HG03520 (cell line): ENCODE measurements around the gene HEATR3.
A peak's percentile ranks its signal among the peaks of the same experiment; 100 is the strongest.

Experiments
- ATAC-seq: cut with Tn5 transposase; IDR thresholded peaks from one replicate; pipeline ENCODE4 v1.9.1; 2021; ENCODE audit warnings: mild to moderate bottlenecking, moderate library complexity; ENCODE audit not compliant: unreplicated experiment

Gene HEATR3, protein sequence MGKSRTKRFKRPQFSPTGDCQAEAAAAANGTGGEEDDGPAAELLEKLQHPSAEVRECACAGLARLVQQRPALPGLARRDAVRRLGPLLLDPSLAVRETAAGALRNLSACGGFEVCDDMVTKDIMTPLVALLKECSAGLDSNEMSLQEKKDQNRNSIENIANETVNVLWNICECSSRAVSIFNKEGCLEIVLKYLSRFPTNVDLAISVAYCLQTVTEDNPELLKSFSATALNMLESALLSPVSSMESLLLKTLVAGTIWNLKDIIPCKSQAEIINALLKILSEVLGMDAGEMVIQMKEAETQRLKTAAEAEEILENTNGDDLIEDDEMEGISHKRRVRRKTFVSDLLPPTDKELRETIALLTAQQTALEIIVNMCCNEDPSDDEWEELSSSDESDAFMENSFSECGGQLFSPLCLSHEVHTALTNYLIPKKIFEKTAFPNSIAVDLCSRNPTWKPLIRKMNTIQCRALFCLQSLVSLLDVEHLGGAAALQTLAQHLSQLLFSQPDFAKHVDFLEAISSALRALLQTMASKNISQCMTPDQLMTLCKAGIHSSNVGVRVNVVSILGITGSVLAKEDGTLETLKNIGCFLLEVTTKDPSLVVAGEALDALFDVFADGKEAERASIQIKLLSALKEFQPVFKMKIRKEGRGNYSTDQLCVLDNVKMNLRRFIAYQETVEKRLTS

DNA sequence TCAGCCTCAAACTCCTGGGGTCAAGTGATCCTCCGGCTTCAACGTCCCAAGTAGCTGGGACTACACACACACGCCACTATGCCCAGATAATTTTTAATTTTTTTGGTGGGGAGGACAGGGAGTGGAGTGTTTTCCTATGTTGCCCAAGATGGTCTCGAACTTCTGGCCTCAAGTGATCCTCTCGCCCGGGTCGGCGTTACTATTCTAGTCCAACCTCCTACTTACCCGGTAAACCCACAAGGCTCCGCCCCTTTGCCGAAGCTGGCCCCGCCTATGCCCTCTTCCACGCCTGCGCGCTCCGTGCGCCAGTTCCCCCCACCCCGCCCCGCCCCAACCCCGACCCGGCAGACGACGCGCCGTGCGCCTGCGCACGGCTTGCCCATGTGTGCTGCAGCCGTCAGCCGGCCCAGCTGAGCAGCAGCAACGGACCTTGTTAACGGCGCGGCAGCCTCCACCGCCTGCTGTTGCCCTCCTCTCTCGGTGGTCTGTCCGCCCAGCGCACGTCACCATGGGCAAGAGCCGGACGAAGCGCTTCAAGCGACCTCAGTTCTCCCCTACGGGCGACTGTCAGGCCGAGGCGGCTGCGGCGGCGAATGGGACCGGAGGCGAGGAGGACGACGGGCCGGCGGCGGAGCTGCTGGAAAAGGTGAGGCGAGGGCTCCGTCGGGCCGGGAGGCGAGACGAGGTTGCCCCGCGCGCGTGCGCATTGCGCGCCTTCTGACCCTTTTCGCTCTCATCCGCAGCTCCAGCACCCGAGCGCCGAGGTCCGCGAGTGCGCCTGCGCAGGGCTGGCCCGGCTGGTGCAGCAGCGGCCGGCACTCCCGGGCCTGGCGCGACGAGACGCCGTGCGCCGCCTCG is at the start of gene HEATR3:
TSS of gene HEATR3 (plus strand) at position 347 of the 858 bp plus-strand sequence. CDS start at position 509, 162 bp downstream.
- peak; percentile 74 for ATAC-seq

DNA sequence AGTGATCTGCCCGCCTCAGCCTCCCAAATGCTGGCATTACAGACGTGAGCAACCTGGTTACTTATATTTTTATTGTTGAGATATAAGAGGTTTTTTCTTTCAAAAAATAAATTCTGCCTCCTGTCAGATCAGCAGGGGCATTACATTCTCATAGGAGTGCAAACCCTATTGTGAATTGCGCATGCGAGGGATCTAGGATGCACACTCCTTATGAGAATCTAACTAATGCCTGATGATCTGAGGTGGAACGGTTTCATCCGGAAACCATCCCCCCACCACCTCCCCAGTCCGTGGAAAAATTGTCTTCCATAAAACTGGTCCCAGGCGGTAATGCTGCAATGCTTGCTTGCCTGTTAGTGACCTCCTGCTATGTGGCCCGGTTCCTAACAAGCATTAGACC is 48.2 kb upstream of the HEATR3 start:
- no peak for ATAC-seq

DNA sequence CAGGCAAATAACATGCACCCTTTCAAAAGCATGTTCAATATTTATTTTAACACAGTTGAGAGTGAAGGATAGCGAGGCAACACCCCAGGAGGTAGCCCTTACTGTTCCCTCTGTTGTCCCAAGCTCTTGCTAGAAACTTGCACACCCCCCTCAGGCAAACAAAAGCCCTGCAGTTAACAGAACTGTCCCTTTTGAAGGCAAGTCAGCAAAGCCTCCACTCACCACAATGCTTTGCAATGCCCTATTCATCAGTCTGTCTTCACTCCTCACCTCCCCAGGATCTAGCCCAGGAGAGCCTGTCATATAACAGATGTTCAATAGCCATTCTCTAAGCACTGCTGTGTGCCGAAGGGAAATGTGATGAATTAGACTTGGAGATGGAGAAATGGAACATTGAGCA is 44.2 kb upstream of the HEATR3 start:
- no peak for ATAC-seq

DNA sequence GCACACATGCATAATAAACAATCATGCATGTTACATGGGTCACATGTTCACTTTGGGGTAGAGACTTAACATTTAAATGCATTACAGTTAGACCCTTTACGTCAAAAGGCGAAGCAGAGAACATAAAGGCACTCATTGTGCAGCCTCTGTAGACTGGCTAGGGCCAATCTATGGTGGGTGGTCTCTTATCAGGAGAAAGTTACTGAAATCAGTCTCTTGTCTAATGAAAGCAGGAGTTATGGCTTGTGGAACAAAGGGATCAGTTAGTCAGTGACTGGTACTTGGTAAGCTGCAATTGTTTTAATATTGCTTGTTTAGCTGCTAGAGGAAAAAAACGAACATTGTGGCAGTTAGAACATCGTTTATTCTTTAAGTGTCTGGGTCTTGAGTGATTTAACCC is 42.1 kb upstream of the HEATR3 start:
- ATAC-seq = no peak

DNA sequence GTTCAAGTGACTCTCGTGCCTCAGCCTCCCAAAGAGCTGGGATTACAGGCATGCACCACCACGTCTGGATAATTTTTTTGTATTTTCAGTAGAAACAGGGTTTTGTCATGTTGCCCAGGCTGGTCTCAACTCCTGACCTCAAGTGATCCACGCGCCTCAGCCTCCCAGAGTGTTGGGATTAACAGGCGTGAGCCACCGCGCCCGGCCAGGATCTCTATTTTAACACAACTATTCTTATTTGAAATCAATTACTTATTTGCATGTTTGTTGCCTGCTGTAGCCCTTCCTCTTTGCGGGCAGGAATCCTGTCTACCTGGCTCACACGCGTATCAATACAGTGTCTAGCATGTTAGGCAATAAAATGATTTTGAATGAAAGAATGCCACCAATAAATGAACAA is 41.6 kb upstream of the HEATR3 start:
- ATAC-seq = no peak

DNA sequence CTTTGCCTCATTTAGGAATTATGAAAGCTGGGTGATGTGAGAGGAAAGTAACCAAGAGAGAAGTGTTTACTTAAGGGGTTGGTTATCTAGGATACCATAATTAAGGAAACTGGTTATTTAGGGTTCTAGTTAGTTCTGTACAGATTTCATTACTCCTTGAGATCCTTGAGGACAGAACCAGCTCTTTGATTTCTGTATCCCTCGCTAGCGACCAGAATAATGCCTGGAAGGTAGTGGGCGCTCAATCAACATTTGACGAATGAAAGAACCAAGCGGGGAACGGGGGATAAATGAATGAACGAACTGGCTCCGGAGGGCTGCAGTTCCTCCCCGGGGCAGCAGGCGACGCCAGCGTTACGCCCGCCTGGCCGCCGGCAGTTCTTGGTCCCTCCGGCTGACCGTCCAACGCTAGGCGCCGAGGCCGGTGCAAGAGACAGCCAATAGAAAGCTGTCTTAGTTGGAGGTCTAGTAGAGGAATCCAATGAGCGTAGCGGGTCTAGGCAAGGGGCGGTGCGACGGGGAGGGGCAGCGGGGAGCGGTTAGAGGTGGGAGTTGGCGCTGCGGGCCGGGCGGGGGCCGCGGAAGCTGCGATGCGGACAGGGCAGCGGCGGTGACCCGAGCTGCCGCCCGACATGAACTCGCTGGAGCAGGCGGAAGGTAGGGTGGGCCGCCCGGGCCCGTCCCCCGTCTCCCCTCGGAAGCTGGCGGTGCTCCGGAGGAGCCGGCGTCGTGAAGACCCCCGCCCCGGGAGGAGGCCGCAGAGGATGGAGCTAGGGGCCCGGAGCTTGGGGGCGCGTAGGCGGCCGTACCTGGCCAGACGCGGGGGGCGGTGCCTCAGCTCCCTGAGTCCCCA is 40.9 kb upstream of the HEATR3 start, which contains the start of gene CNEP1R1:
TSS of gene CNEP1R1 (plus strand) at position 542 of the 853 bp plus-strand sequence. CDS start at position 633, 91 bp downstream.
- ATAC-seq = peak; percentile 98

DNA sequence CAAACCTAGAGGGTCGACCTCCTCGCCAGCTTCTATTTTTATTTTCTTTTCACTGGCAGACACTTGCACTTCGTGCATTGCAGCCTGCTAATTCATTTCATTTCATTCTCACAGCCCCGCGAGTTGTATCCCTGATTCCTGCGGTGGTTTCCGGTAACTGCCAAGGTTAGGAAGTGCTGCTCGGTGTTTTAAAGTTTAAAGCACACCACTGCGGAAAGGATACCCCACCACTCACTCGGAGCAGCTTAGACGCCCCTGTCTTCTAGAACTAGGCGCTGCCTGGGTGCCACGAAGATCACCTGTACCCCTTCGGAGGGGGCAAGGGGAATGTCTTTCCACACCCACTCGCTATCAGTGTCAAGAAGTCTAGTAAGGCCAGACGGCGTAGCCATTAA is 40.2 kb upstream of the HEATR3 start:
- no peak for ATAC-seq

DNA sequence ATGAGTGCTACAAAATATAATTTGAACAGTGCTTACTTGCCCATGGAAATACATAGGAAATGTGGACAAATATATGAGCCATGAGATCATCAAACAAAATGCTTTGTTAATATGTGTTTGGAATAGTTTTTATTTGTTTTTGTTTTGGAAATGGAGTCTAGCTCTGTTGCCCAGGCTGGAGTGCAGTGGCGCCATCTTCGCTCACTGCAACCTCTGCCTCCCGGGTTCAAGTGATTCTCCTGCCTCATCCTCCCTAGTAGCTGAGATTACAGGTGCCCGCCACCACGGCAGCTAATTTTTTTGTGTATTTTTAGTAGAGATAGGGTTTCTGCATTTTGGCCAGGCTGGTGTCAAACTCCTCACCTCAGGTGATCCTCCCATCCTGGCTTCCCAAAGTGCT is 37.9 kb upstream of the HEATR3 start:
- ATAC-seq = no peak

DNA sequence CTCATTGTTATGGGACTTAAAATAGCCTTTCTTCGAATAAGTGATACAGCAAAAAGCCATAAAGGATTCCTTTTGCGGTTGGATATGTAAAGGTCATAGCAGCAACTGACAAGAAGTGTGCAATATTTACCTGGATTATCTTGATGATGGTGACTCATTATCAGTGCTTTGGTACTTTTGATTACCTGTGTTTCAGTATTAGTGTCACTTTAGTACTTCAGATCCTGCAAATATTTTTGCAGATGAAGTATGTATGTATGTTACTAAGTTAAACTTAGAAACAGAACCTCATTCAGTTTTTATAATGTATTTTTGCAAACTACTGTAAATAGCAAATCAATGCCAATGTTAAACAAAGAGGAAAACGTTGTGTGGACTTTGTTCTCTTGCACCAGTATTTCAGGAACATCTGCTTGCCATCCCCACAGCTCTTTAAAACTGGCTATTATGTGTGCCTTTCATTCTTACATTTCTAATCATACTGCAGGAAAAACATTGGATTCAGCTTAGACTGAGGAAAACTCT is 30.2 kb upstream of the HEATR3 start:
- no peak for ATAC-seq

DNA sequence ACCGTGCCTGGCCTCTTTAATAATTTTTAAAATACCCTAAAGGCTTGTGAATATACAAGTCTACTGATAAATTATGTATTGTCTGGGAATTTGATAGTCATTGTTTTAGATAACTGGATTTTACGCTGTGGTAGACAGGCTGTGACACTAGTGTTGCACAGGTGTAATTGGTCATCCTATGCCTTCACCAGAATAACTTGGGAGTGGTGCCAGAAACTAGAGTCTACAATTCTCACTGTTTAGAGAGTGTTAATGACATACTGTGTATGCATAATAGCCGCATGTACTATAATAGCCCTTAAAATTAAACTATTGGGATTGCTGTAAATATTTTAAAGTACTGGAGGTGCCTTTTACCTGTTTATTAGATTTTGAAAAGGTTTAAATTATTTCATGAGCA is 29.3 kb upstream of the HEATR3 start:
- no peak for ATAC-seq

DNA sequence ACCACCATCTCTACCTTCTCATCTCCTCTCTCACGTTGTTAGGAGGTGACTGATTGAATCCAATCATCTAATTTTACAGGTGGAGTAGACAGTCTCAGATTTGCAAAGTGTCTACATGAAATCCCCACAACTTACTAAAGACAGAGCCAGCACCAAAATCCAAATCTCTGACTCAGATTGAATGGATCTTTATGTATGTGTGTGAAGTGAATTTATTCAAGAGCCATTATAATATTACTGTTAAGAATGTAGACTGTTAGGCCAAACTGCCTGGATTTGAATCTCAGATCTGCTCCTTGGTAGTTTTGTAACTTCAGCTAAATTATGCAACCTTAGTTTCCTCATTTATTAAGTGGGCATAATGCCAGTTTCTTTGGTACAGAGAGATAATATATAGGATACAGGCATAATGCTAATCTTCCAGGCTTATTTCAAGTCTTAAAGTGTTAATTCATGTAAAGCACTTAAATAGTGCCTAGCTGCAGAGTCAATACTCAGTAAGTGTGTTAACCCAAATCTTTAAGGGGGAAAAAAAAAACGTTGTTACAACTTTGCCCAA is 28.0 kb upstream of the HEATR3 start:
- no peak for ATAC-seq

DNA sequence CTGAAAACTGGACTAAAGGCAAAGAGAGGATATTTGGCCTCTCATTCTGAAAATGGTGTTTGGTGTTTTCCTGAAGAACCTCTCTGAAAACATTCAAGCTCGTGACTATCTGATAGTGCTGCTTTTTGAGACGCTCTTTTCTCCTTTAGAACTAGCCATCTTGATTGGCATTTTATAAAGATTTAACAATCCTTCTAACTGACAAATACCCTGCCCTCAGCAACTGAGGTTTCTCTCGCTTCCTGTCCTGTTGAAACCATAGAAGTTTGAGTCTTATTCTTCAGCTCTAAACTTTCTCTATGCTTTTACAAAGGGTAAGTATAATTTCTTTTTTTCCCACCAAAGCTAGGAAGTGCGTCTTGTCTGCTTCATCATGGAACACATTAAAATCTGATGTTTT is 27.5 kb upstream of the HEATR3 start:
- no peak for ATAC-seq

DNA sequence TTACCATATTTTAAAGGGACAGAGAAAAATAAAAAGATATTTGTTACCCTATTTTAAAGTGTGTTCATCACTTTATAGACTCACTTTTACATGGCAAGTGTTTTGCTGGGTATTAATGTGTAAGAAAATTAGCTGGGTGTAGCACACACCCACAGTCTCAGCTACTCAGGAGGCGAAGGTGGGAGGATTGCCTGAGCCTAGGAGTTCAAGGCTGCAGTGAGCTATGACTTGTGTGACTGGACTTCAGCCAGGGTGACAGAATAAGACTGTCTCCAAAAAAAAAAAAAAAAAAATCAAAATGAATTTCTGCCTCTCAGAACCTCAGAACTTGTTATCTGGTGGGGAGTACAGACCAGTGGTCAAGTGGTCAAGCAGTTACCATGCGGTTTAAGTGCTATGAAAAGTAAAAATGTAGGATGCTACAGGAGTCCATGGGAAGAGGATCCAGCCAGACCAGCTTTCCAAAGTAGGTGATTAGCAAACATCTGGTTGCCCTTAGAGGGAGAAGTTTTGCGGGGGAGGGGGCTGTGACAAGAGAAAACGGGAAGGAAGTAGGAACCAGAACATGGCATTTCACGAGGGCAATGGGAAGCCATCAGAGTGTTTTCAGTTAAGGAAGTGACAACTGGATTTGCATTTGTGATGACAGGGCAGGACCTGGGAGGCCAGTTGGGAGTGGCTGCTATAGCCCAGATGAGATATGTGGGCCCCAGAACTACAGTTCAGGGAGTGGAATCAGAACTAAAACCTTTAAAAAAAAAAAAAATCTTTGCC is 26.8 kb upstream of the HEATR3 start:
- no peak for ATAC-seq

DNA sequence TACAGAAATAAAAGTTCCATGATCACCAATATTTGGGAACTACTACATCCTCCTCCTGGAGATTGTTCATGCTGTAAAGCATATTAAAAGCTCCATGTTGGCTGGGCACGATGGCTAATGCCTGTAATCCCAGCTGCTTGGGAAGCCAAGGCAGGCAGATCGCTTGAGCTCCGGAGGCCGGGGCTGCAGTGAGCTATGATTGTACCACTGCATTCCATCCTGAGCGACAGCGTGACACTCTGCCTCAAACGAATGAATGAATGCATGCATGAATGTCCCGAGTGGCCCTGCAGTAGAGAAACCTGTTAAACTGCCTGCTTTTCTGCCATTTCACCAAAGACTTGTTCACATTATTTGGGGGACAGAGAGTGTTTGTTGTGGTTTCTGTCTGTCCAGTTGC is 25.8 kb upstream of the HEATR3 start:
- ATAC-seq = no peak

DNA sequence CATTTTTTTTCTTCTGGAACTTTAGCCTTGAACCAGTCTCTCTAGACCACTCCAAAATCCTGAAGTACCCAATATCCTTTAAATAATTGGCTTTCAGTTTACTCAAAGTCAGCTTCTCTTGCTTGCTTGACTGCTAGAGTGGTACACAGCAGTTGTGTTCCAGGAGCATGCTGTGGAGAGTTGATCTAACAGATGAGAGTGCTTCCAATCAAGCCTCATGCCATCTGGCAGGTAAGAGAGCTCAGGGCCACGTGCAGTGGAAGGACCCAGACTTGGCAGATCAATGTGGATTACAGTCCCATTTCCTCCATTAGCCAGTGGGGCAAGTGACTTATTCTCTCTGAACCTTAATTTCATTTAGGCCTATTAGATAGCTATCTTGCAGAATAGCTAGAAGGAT is 25.1 kb upstream of the HEATR3 start:
- ATAC-seq = no peak

DNA sequence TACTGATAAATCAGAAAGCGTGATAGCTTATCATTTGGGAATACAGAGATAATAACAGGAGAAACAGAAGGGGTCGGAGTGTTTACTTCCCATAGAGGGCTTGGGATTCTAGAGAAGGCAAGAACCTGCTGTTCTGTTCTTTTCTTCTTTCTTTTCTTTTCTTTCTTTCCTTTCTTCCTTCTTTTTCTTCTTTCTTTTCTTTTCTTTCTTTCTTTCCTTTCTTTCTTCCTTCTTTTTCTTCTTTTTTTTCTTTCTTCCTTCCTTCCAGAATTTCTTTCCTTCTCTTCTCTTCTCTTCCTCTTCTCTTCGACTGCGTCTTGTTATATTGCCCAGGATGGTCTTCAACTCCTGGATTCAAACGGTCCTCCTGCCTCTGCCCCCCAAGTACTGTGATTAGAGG is 22.4 kb upstream of the HEATR3 start:
- ATAC-seq = no peak

DNA sequence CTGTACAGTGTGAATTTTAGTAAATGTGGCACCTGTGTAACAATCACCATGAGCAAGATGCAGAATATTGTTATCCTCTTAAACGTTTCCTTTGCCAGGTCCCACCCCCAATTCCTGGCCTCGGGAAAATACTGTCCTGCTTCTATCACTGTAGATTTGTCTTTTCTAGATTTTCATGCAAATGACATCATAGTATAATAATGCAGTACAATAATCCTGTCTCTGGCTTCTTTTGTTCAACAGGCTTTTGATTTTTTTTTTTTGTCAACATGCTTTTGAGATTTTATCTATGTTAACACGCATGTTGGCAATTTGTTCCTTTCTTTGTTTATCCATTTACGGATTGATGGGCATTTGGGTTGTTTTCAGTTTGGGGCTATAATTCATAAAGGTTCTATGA is 20.4 kb upstream of the HEATR3 start:
- no peak for ATAC-seq

DNA sequence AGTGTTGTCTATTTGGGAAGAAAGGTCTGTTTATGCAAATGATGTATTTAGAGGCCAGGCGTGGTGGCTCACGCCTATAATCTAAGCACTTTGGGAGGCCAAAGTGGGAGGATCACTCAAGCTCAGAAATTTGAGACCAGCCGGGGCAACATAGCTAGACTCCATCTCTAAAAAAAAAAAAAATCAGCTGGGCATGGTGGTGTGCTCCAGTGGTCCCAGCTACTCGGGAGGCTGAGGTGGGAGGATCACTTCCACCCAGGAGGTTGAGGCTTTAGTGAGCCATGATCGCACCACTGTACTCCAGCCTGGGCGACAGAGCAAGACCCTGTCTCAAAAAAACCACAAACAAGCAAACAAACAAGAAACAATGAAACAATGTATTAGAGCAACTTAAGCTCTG is 18.9 kb upstream of the HEATR3 start:
- no peak for ATAC-seq

DNA sequence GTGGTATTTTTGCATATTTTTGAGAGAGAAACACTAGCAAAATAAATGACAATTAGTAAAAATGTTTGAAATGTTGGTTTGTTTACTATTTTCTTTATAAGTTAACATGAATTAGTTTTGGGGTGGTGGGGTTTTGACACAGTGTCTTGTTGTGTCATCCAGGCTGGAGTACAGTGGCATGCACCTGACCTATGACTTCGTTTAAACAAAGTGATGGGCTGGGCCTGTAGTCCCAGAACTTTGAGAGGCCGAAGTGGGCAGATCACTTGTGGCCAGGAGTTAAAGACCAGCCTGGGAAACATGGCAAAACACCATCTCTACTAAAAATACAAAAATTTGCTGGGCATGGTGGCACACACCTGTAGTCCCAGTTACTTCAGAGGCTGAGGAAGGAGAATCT is 17.9 kb upstream of the HEATR3 start:
- no peak for ATAC-seq
